ENCODE results near the gene TAS2R42.

TAS2R42 gene

DNA sequence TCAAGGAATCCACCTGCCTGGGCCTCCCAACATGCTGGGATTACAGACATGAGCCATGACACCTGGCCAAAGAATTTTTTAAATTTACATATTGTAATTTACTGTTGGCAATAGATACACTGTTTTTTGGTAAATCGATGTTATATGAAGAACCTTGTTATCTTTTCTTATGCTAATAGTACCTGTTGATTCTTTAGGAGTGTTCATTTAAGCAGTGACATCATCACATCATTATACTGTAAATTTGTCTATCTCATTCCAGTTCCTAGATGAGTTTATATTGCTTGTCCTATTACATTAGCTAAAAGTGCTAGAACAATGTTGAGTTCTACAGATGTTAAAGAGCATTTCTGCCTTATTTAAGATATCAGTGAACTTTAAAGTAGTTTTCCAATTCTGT lies 39.3 kb downstream of the TAS2R42 start:
- Histone ChIP-seq H3K4me1 (ENCODE audit: control insufficient read depth, insufficient read depth, low read length, unreplicated experiment) (no peaks in the 10 kb centered on the region), H3K4me3 (ENCODE audit: low read depth, low read length) (no peak overlapping the region), H3K79me2 (ENCODE audit: control insufficient read depth, insufficient read depth, low read length, unreplicated experiment) (peaks cover 22% of the 10 kb centered on the region), H2AFZ (ENCODE audit: low read length, unreplicated experiment) (no peak overlapping the region), H3K36me3 (ENCODE audit: insufficient read depth, low read length) (peaks cover 11% of the 10 kb centered on the region), H3K27ac (ENCODE audit: low read depth, low read length) (no peak overlapping the region), H3K27me3 (ENCODE audit: insufficient read depth, low read length) (no peaks in the 10 kb centered on the region)

GRCh38 chr12:11144297-11144696 lies 42.4 kb downstream of the TAS2R42 start:
- Histone ChIP-seq H3K79me2 (ENCODE audit: control insufficient read depth, insufficient read depth, low read length, unreplicated experiment) (peaks cover 33% of the 10 kb centered on the region), H3K36me3 (ENCODE audit: insufficient read depth, low read length) (peaks cover 6% of the 10 kb centered on the region; the same call in 1 of the 2 replicates), H2AFZ (ENCODE audit: low read length, unreplicated experiment) (no peak overlapping the region), H3K4me1 (ENCODE audit: control insufficient read depth, insufficient read depth, low read length, unreplicated experiment) (no peaks in the 10 kb centered on the region), H3K4me3 (ENCODE audit: low read depth, low read length) (no peak overlapping the region), H3K27me3 (ENCODE audit: insufficient read depth, low read length) (no peaks in the 10 kb centered on the region), H3K27ac (ENCODE audit: low read depth, low read length) (no peak overlapping the region)

DNA sequence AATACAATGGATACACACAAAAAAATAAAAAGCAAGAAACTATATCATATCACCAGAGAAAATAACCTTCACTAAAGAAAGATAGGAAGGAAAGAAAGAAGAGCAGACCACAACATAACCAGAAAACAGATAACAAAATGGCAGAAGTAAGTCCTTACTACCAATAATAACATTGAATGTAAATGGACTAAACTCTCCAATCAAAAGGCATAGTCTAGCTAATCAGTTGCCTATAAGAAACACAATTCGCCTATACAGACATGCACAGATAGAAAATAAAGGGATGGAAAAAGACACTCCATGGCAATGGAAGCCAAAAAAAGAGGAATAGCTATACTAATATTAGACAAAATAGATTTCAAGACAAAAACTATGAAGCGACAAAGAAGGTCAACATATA lies 43.4 kb downstream of the TAS2R42 start:
- H3K79me2 ChIP-seq (ENCODE audit: control insufficient read depth, insufficient read depth, low read length, unreplicated experiment): peaks cover 36% of the 10 kb centered on the region

GRCh38 chr12:11136075-11136474 lies 50.7 kb downstream of the TAS2R42 start:
- no peak overlapping the region for H3K4me3 ChIP-seq (ENCODE audit: low read depth, low read length)
- H3K4me1 ChIP-seq (ENCODE audit: control insufficient read depth, insufficient read depth, low read length, unreplicated experiment): no peaks in the 10 kb centered on the region
- no peak overlapping the region for H2AFZ ChIP-seq (ENCODE audit: low read length, unreplicated experiment)
- no peaks in the 10 kb centered on the region for H3K27me3 ChIP-seq (ENCODE audit: insufficient read depth, low read length)
- no peak overlapping the region for H3K27ac ChIP-seq (ENCODE audit: low read depth, low read length)
- peaks cover 6% of the 10 kb centered on the region; the same call in 1 of the 2 replicates for H3K36me3 ChIP-seq (ENCODE audit: insufficient read depth, low read length)
- peaks cover 46% of the 10 kb centered on the region for H3K79me2 ChIP-seq (ENCODE audit: control insufficient read depth, insufficient read depth, low read length, unreplicated experiment)

More for the DNA sequence above, 43.4 kb downstream of the TAS2R42 start:
- Histone ChIP-seq H3K4me1 (ENCODE audit: control insufficient read depth, insufficient read depth, low read length, unreplicated experiment) (no peaks in the 10 kb centered on the region), H3K36me3 (ENCODE audit: insufficient read depth, low read length) (peaks cover 6% of the 10 kb centered on the region; the same call in 1 of the 2 replicates), H2AFZ (ENCODE audit: low read length, unreplicated experiment) (no peak overlapping the region), H3K27me3 (ENCODE audit: insufficient read depth, low read length) (no peaks in the 10 kb centered on the region), H3K27ac (ENCODE audit: low read depth, low read length) (no peak overlapping the region), H3K4me3 (ENCODE audit: low read depth, low read length) (no peak overlapping the region)
